Measurements from ENCODE around the gene AVPR2. TPM values are rescaled to one million over a fixed set of nuclear protein-coding genes. Genes with fewer than 3 reads are reported as not detected.

AVPR2 gene
- total and polyA plus RNA-seq, 2 donors (not counting 1 experiment from before 2014, with no cell fraction given) = 0.12 TPM; not detected in 1

GRCh38 chrX:153917869-153918268, 13.4 kb downstream of the AVPR2 start:
- TF ChIP-seq EZH2 (IDR thresholded peaks at IDR 0.05; ENCODE audit: borderline replicate concordance, insufficient read depth, low read depth, low read length, poor library complexity, severe bottlenecking) (no peak), CTCF (IDR thresholded peaks at IDR 0.05) (no peak)
- H4K20me1 ChIP-seq (ENCODE audit: control insufficient read depth, insufficient read depth, low read length, poor library complexity, severe bottlenecking) = peaks cover 59% of the 10 kb centered on the region
- ChIA-PET POLR2A (interaction anchor here (1.6 kb wide), 1 partner anchor 9 kb away, joined by 3 read pairs; the partner anchor contains the start of gene ARHGAP4), CTCF (interaction anchor here (1.2 kb wide), 1 partner anchor 31 kb away, joined by 3 read pairs; no protein-coding TSS in a partner anchor)
- Mint-ChIP-seq H3K27me3 (no peaks in the 10 kb centered on the region), H3K9me3 (ENCODE audit: insufficient read depth) (no peaks in the 10 kb centered on the region), H3K4me1 (peaks cover 8% of the 10 kb centered on the region), H3K27ac (no peak overlapping the region), H3K4me3 (no peak overlapping the region)
- no peaks in the 10 kb centered on the region for H3K9me3 ChIP-seq (ENCODE audit: control extremely low read depth in 1 of 3, control insufficient read depth in 2 of 3, insufficient read depth in 1 of 3, low read length in 2 of 3)
- H3K27ac ChIP-seq (ENCODE audit: low read length in 2 of 2) = no peak overlapping the region
- no peak overlapping the region for H3K4me3 ChIP-seq (ENCODE audit: control extremely low read depth in 1 of 5, extremely low read depth in 1 of 5, insufficient read depth in 1 of 5, low read depth in 2 of 5, low read length in 4 of 5)
- peaks cover 0 to 46% of the 10 kb centered on the region in 2 experiments for H3K36me3 ChIP-seq (replicated peaks in 1 of 2; ENCODE audit: control extremely low read depth in 1 of 2, control insufficient read depth in 1 of 2, extremely low read depth in 1 of 2, insufficient read depth in 2 of 2, low read length in 1 of 2)
- no peak for DNase-seq
- no CpG with 5 or more reads among the region's 6 CpGs for WGBS (ENCODE audit: insufficient coverage)
- no peaks in the 10 kb centered on the region for H3K27me3 ChIP-seq (replicated peaks in 1 of 4; ENCODE audit: control extremely low read depth in 1 of 4, control insufficient read depth in 3 of 4, insufficient read depth in 4 of 4, low read length in 3 of 4)
- intact Hi-C loops (cut with micrococcal nuclease) = no loop called here
- no peak overlapping the region for H3K9ac ChIP-seq (ENCODE audit: low read length)
- no peak for ATAC-seq (ENCODE audit: low read depth)
- peaks cover 30% of the 10 kb centered on the region for H3K79me2 ChIP-seq (ENCODE audit: control insufficient read depth, insufficient read depth, low read length)
- no peak overlapping the region for H3K4me2 ChIP-seq (replicated peaks; ENCODE audit: low read depth, low read length, poor library complexity, severe bottlenecking)
- H2AFZ ChIP-seq (ENCODE audit: insufficient read depth, low read depth, low read length, poor library complexity, severe bottlenecking) = no peak overlapping the region
- H3K4me1 ChIP-seq (ENCODE audit: control insufficient read depth in 2 of 2, insufficient read depth in 2 of 2, low read length in 2 of 2) = peaks cover 0 to 13% of the 10 kb centered on the region in 2 donors

DNA sequence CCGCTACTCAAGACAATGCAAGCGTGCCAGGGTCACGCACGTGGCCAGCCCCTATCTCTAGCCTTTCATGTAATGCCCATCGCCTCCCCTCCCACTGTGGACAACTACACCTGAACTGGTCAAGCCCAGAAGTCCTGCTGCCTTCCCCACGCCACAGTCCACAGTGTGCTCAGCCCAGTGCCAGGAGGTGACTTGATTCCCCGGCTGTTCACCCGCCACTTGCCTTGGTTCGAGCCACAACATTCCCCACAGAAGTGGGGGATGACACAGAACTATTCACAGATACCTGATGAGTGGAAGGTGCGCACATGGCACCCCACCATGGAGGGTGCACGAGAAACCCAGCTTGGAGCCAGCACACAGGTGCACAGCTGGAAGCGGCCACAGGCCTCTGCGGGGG, 14.8 kb downstream of the AVPR2 start:
- intact Hi-C loops (cut with micrococcal nuclease) = no loop called here
- H3K27ac Mint-ChIP-seq = no peak overlapping the region
- no peak for ATAC-seq (ENCODE audit: low read depth)
- peaks cover 52% of the 10 kb centered on the region for H4K20me1 ChIP-seq (ENCODE audit: control insufficient read depth, insufficient read depth, low read length, poor library complexity, severe bottlenecking)
- no peaks in the 10 kb centered on the region for H3K9me3 Mint-ChIP-seq (ENCODE audit: insufficient read depth)
- H3K4me1 ChIP-seq (ENCODE audit: control insufficient read depth in 2 of 2, insufficient read depth in 2 of 2, low read length in 2 of 2) = peaks cover 13 to 27% of the 10 kb centered on the region in 2 donors
- ChIA-PET POLR2A (interaction anchor here (0.7 kb wide), 1 partner anchor 26 kb away, joined by 3 read pairs; no protein-coding TSS in a partner anchor), CTCF (interaction anchor here (13.1 kb wide), 1 partner anchor 27 kb away, joined by 325 read pairs; the partner anchor contains the start of gene RENBP)
- H3K4me3 Mint-ChIP-seq = no peak overlapping the region
- WGBS (ENCODE audit: insufficient coverage) = 94% methylated on average over 3 of the region's 13 CpGs
- H3K36me3 ChIP-seq (replicated peaks in 1 of 2; ENCODE audit: control extremely low read depth in 1 of 2, control insufficient read depth in 1 of 2, extremely low read depth in 1 of 2, insufficient read depth in 2 of 2, low read length in 1 of 2) = peaks cover 0 to 36% of the 10 kb centered on the region in 2 experiments
- H3K79me2 ChIP-seq (ENCODE audit: control insufficient read depth, insufficient read depth, low read length) = peaks cover 44% of the 10 kb centered on the region
- no peaks in the 10 kb centered on the region for H3K27me3 ChIP-seq (replicated peaks in 1 of 4; ENCODE audit: control extremely low read depth in 1 of 4, control insufficient read depth in 3 of 4, insufficient read depth in 4 of 4, low read length in 3 of 4)
- H3K4me1 Mint-ChIP-seq = peaks cover 20% of the 10 kb centered on the region
- DNase-seq = no peak
- no peak overlapping the region for H3K9ac ChIP-seq (ENCODE audit: low read length)
- no peak overlapping the region for H2AFZ ChIP-seq (ENCODE audit: insufficient read depth, low read depth, low read length, poor library complexity, severe bottlenecking)
- H3K4me3 ChIP-seq (ENCODE audit: control extremely low read depth in 1 of 5, extremely low read depth in 1 of 5, insufficient read depth in 1 of 5, low read depth in 2 of 5, low read length in 4 of 5) = no peak overlapping the region
- H3K4me2 ChIP-seq (replicated peaks; ENCODE audit: low read depth, low read length, poor library complexity, severe bottlenecking) = no peak overlapping the region
- H3K27ac ChIP-seq (ENCODE audit: low read length in 2 of 2) = no peak overlapping the region
- no peak for TF ChIP-seq EZH2 (IDR thresholded peaks at IDR 0.05; ENCODE audit: borderline replicate concordance, insufficient read depth, low read depth, low read length, poor library complexity, severe bottlenecking)
- TF ChIP-seq CTCF (IDR thresholded peaks at IDR 0.05) = no peak
- H3K9me3 ChIP-seq (ENCODE audit: control extremely low read depth in 1 of 3, control insufficient read depth in 2 of 3, insufficient read depth in 1 of 3, low read length in 2 of 3) = no peaks in the 10 kb centered on the region
- H3K27me3 Mint-ChIP-seq = no peaks in the 10 kb centered on the region
